T-helper 2 cell treated with Interferon-gamma antibody and Interleukin-4, amounts not matched to agents 100 ng/mL and 5 ng/mL, for 36 hours (primary cell): ENCODE results near the gene DLK1. TPM values are rescaled to one million over a fixed set of nuclear protein-coding genes. Genes with fewer than 3 reads are reported as not detected.

Source experiments
- intact Hi-C: fragments of 100-400 bp; cut with micrococcal nuclease; formaldehyde crosslinking; loops from one replicate; pipeline ENCODE4 v1.15.1; 2023
- total RNA-seq: library from RNA; stranded (reverse); gene quantifications from 2 replicates; pipeline ENCODE4 v1.2.3, GENCODE V29; 2022

The DLK1 gene
- total RNA-seq, 1 donor from 2014 or later, result not detected

DNA sequence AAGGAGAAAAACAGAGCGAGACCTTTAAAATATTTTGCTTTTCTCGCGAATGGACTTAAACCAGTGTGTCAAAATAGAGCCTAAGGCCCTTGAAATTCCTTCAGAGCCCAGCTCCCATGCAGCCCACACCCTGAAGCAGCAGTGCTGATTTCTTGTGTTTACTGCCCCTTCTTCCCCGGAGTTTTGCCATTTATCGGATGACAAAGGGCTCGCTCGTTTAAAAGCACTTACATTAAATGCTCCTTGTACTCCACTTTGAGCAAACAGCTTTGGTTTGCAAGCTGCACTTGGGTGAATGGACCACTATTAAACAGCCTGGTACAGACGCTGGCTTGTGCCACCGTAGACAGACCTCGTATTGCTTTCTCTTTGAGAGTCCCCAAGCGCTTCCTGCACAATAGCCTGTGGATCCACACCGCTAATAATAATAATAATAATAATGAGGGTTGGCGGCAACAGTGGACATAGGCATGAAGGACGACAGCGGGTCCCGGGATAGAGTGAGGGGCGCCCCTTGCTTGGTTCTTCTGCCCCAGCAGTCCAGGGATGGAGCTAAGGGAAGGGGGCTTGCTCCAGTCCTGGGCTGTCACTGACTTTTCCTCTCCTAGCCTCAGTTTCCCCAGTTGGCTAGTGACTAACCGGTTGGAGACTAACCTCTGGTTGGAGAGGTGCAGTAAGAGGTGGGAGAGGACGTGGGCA is 6.6 kb downstream of the DLK1 start:
- intact Hi-C loops, result no loop called here

DNA sequence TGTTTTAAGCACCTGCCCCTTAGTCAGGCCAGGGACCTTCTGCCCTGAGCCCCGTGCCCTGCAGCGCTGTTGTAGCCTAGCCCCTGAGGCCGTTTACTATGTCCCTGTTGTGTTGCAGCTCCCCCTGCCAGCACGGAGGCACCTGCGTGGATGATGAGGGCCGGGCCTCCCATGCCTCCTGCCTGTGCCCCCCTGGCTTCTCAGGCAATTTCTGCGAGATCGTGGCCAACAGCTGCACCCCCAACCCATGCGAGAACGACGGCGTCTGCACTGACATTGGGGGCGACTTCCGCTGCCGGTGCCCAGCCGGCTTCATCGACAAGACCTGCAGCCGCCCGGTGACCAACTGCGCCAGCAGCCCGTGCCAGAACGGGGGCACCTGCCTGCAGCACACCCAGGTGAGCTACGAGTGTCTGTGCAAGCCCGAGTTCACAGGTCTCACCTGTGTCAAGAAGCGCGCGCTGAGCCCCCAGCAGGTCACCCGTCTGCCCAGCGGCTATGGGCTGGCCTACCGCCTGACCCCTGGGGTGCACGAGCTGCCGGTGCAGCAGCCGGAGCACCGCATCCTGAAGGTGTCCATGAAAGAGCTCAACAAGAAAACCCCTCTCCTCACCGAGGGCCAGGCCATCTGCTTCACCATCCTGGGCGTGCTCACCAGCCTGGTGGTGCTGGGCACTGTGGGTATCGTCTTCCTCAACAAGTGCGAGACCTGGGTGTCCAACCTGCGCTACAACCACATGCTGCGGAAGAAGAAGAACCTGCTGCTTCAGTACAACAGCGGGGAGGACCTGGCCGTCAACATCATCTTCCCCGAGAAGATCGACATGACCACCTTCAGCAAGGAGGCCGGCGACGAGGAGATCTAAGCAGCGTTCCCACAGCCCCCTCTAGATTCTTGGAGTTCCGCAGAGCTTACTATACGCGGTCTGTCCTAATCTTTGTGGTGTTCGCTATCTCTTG is 7.6 kb downstream of the DLK1 start:
- intact Hi-C loops, result no loop called here

DNA sequence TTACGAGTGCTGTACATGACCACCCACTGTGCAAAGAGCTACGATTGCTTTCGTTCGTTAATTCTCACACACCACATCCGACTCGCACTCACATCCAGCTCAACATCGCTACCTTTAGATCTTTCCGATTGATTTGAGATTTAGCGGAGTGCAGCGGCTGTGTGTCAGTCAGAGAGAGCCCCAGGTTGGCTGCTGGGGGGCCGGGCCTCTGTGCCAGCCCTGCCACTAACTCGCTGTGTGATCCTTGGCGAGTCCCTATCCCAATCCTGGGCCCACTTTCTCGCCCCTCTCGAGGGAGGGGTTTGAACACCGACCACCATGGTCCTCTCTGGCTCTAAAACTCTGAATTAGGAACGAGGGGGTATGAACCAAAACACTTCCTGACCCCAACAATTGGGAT is 8.6 kb downstream of the DLK1 start:
- intact Hi-C loops, result no loop called here

DNA sequence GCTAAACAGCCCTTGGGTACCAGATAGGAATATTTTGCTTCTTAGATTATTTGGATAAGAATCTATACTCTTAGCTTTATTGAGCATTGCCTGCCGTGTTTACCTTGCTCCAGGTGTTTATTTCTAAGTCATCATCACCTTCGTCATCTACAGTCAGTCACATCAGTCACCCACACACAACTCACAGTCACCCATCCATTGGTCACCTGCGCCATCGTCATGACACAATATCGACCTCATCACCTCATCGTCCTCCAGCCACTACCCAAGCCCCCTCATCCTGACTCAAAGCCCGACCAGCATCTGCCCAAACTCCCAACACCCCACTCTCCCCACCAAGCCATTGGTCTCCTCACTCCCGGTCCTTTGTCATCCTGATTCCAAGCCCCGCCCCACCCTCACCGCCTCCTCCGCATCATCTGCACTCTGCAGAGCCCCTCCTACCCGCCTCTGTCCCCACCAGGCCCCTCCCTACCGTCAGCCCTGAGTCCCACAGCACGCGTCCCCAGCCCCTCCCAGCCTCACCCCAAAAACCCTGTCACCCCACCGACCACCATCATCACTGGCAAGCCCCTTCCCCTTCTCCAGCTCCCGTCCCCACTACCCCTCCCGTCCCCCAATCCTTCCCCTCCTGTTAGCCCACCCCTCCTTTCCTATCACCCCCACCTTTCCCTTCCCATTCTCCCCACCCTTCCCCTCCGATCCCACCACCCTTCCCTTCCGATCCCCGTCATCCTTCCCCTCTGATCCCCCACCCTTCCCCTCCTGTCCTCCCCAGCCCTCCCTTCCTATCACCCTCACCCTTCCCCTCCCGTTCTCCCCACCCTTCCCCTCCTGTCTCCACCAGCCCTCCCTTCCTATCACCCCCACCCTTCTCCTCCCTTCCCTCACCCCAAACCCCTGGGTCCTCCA is 9.8 kb downstream of the DLK1 start:
- intact Hi-C loops, result no loop called here

GRCh38 chr14:100737526-100737925 is 10.8 kb downstream of the DLK1 start:
- intact Hi-C loops, result no loop called here

DNA sequence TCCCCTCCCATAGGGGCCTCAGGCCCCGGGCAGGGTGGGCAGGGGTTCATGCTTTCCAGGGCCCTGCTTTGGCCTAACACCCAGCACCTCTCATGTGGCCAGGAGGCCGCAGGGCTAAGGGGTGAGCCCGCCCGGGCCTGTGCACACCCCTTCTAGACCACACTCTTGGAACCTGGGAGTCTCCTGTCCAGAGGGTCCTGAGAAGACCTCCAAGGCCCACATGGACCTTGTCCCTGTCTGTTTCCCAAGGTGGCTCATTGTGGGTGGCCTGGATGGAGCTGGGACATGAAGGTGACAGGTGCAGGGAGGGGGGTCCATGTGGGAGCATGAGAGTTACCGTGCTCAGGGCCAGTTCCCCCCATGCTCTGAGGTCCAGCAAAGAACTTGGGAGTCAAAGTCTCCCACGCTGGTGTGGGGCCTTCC is 11.6 kb downstream of the DLK1 start:
- intact Hi-C loops, result no loop called here

- intact Hi-C loops, result no loop called here
Observed at GRCh38 chr14:100738704-100739131, 12.0 kb downstream of the DLK1 start.

DNA sequence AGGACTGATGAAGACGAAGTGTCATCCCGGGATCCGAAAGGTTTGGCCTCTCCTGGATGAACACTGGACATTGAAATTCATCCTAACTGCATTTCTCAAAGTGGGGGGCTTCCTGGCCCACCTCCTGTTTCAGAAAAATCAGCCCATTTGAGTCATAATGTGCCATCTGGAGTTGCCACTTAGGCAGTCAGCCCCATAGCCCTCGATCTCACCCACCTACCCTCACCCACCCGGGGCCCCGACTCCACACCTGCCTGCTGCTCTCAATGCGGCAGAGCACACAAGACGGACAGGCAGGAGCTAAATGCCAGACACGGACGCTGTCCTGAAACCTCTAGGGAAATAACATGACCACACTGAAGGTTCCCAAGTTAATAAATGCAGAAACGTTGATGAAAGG is 12.6 kb downstream of the DLK1 start:
- intact Hi-C loops, result no loop called here

GRCh38 chr14:100740196-100740825 is 13.6 kb downstream of the DLK1 start:
- intact Hi-C loops, result no loop called here

DNA sequence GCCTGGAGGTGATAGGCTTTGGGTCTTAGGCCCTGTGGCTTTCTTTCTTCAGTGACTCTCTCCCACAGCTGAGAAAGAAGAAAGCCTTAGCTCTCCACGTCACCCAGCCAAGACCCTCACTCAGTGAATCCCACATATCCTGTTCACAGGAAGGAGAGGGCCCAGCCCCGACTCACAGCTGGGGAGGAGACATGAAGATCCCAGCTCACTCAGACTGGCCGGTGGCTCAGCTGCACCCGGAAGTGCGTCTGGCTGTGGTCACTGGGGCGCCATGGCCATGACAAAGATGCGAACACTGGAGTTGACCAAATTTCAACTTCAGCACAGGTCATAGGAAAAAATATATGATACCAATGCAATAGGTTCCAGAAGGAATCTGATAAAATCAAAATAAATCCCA is 14.2 kb downstream of the DLK1 start:
- intact Hi-C loops, result no loop called here

DNA sequence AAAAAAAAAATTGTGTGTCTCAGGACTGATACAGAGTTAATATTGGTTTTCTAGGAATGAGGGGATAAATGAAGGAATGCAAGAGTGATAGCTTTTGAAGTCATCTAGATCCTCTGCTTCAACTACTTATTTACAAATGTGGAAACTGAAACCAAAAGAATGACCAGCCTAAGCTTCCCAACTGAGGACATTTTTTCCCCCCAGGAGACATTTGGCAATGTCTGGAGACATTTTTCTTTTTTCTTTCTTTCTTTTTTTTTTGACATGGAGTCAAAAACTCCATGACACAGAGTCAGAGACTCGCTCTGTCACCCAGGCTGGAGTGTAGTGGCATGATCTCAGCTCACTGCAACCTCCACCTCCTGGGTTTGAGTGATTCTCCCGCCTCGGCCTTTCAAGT is 15.3 kb downstream of the DLK1 start:
- intact Hi-C loops, result no loop called here

DNA sequence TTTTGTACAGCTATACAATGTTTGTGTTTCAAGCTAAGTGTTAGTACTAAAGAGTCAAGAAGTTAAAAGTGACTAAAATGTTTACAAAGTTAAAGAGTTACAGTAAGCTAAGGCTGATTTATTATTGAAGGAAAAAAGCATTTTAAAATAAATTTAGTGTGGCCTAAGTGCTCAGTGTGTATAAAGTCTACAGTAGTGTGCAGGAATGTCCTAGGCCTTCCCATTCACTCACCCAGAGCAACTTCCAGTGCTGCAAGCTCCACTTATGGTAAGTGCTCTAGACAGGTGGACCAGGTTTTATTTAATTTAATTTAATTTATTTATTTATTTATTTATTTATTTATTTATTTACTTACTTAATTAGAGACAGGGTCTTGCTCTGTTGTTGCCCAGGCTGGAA is 19.6 kb downstream of the DLK1 start:
- intact Hi-C loops, result no loop called here

DNA sequence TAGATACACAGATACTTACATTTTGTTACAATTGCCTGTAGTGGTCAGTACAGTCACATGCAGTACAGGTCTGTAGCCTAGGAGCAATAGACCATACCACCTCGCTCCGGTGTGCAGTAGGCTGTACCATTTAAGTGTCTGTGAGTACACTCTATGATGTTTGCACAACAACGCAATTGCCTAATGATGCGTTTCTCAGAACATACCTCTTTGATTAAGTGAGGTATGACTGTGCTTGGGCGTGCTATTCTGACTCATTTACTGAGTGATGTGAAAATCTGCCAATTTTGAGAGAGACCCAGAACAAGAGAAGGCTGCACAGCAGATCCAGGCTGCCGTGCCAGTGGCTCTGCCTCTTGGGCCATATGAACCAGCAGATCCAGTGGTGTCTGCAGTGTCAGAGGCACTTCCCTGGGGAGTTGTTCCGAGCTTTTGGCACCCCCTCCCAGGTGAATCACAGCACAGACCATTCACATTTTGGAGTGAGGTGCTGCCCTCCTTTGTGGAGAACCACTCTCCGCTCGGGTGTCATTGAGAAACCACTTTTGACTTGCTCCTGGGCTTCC is 20.4 kb downstream of the DLK1 start:
- intact Hi-C loops, result no loop called here

DNA sequence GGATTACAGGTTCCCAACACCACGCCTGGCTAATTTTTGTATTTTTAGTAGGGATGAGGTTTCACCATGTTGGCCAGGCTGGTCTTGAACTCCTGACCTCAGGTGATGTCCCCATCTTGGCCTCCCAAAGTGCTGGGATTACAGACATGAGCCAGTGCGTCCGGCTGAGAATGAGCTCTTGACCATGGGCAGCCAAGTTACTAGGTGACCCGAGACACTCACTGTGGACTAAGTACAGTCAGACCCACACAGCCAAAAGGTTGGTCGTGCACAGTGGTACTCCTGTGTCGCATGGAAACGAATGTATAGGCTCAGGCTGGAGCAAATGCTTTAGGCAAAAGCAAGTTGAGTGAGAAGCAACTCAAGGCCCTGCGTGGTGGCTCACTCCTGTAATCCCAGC is 21.0 kb downstream of the DLK1 start:
- intact Hi-C loops, result no loop called here

- intact Hi-C loops, result no loop called here
Observed at GRCh38 chr14:100748403-100748802, 21.7 kb downstream of the DLK1 start.

GRCh38 chr14:100748944-100749343 is 22.3 kb downstream of the DLK1 start:
- intact Hi-C loops, result no loop called here

DNA sequence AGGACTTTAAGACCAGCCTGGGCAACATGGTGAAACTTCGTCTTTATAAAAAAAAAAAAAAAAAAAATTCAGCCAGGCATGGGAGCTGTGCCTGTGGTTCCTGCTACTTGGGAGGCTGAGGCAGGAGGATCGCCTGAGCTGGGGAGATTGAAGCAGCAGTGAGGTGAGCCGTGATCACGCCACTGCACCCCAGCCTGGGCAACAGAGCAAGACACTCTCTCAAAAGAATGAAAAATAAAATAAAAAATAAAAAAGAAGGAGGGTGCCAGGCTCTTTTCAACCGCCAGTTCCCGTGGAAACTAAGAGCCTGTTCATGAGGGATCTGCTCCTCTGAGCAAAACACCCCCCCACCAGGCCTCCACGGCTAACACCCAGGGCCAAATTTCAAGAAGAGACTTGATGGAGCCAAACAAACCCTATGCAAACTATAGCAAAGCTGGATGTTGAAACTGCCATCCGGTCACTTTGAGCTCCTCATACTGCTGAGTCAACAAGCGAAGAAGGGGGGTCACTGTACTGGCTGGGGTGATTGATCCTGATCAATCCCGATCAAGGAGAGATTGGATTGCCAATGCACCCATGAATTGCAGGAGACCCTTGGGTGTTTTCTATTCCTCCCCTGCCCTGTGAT is 23.4 kb downstream of the DLK1 start:
- intact Hi-C loops, result no loop called here

DNA sequence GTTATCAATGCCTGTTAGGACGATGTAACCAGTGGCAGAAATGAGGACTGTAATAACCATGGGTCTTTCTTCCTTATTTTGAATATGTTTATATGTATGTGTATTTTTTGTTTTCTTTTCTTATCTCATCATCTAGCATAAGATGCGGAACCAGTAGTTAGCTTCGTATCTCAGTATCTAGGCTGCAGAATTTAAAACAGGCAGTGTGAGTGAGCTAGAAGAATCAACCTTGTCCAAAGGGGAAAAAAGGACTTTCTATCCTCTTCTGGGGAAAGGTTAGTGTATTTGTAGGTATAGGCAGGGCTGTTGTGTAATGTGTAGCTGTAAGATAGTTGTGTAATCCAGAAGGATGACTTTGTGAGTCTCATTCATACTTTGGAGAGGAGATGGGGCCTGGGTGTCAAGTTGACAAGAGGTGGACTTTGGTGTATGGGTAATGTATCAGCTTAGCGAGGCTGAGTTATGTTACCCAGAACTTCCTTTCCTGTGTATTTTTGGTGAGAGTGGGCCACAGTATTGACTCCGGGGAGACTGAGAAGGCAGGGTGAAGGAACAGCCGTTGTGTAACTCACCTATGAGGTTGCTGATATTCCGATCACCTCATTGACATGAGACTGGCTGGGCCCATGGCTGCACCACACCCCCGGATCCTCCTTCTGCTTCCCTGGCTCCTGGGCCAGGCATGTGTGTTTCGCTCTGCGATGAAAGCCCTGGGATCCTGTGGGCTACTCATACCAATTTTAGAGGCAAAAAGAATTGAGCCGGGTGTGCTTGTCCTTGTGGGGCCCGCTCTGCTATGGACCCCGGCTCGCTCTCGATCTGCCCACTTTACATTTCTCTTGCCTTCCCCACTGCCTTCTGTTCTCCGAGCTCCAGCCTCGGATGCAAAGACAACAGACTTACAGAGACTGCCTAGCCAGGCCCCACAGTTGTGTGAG is 24.3 kb downstream of the DLK1 start:
- intact Hi-C loops, result no loop called here

DNA sequence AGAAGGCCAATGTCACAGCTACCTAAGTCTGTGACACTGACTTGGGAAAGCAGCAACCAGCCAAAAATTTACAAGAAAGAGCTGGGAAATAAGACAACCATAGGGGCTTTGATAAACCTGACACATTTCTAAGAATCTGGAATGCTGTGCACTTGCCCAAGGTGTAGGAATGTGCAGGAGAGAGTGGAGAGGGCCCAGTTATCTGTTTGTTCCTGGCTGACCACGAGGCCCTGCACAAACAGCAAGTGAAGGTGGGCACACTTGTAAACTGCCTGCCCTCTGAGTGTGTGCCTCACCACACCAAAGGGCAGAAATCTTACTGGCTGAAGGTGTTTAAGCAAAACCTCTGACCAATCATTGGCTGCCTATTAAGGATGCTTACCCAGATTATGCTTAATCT is 27.3 kb downstream of the DLK1 start:
- intact Hi-C loops, result no loop called here
